Adrenal gland (tissue), 5 donors: ENCODE measurements around the gene ADK.

Experiments
- POLR2A ChIP-seq, 2 donors: fragments of 450-650 bp; IDR thresholded peaks; one replicate each; pipeline ENCODE4 v1.6.1; 2017; ENCODE audit warnings: antibody characterized with exemption in 2 of 2, mild to moderate bottlenecking in 2 of 2, moderate library complexity in 1 of 2
- TF ChIP-seq, protein P1 (sequence below), 6 experiments: fragments of 450-650 bp in 4 of 6; fragments of 200-600 bp in 2 of 6; sonication (generic) in 1 of 6; IDR thresholded peaks; 1 replicate in 5 of 6; 2 replicates in 1 of 6; pipeline versions ENCODE4 v1.5.1 to v1.8.0; 2016 to 2021; ENCODE audit warnings: antibody characterized with exemption in 6 of 6, mild to moderate bottlenecking in 2 of 6, moderate library complexity in 1 of 6
- donor health status: DM: no; HTN: no; CAD: no.

DNA sequence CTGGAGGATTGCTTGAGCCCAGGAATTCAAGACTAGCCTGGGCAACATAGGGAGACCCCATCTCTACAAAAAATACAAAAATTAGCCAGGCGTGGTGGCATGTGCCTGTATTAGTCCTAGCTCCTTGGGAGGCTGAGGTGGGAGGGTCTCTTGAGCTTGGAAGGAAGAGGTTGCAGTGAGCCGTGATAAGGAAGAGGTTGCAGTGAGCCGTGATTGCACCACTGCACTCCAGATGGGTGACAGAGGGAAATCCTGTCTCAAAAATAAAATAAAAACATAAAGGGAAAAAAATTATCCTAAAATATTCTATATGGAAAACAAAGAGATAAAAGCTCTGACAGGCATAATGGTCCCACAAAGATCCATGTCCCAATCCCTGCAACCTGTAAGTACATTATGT, 587.5 kb downstream of the ADK start:
- TF ChIP-seq, protein P1, sequence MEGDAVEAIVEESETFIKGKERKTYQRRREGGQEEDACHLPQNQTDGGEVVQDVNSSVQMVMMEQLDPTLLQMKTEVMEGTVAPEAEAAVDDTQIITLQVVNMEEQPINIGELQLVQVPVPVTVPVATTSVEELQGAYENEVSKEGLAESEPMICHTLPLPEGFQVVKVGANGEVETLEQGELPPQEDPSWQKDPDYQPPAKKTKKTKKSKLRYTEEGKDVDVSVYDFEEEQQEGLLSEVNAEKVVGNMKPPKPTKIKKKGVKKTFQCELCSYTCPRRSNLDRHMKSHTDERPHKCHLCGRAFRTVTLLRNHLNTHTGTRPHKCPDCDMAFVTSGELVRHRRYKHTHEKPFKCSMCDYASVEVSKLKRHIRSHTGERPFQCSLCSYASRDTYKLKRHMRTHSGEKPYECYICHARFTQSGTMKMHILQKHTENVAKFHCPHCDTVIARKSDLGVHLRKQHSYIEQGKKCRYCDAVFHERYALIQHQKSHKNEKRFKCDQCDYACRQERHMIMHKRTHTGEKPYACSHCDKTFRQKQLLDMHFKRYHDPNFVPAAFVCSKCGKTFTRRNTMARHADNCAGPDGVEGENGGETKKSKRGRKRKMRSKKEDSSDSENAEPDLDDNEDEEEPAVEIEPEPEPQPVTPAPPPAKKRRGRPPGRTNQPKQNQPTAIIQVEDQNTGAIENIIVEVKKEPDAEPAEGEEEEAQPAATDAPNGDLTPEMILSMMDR (IDR thresholded peaks at IDR 0.05), result no peak
- TF ChIP-seq POLR2A (IDR thresholded peaks at IDR 0.05), result no peak
